ENCODE results near the gene TMEM115. TPM values are rescaled to one million over a fixed set of nuclear protein-coding genes. Genes with fewer than 3 reads are reported as not detected.

Gene TMEM115
- total and polyA plus RNA-seq, 2 of the 13 experiments (the other 11 are each of a cell fraction or from before 2014, with no cell fraction given) = 22.1 to 30.7 TPM

DNA sequence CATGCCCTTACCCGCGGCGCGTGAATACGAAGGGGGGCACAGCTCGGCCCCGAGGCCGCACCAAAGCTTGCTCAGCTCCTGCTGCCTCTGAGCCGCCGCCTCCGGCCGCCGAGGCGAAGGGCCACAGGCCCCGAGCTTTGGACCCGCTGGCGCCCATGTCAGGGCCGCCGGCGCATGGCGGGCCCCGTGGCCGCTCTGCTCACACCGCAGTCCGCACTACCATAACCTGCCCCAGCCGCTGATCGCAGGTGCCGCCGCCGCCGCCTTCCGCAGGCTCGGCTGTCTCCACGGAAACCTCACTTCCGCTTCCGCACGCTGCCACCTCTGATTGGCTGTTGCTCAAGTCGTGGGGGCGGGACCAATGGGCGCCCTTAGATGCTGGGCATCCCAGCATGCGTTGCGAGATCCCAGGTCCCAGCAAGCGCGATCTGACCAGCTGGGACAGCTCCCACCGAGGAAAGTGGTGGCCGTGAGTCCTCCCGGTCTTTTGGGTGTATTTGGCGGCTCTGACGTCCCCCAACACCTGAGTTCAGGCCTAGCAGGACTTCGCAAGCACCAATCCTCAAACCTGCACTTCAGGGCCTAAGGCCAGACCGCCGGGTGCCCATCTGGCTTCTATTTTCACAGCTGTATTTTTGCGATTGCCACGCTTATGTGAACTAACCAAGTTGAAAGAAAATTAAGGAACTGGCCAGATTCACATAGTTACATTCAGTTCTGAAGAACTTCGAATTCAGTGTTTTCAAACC lies 31.2 kb downstream of the TMEM115 start, which contains the start of gene TUSC2 (continued):
- TF ChIP-seq, protein P1, sequence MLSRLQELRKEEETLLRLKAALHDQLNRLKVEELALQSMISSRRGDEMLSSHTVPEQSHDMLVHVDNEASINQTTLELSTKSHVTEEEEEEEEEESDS (CRISPR knock-in tag; IDR thresholded peaks at IDR 0.05; ENCODE audit: borderline replicate concordance) = no peak
- TF ChIP-seq SSRP1 (CRISPR knock-in tag; IDR thresholded peaks at IDR 0.05) (no peak), ZSCAN29 (CRISPR knock-in tag; conservative IDR thresholded peaks at IDR 0.05) (no peak), NFKBIZ (CRISPR knock-in tag; IDR thresholded peaks at IDR 0.05) (0 out of 2 replicates have a peak, but pooled peaks have one; percentile 31), HDAC1 (CRISPR knock-in tag; IDR thresholded peaks at IDR 0.05) (peak; percentile 95), ZNF335 (CRISPR knock-in tag; IDR thresholded peaks at IDR 0.05) (no peak), BATF2 (CRISPR knock-in tag; IDR thresholded peaks at IDR 0.05) (no peak), KLF15 (CRISPR knock-in tag; IDR thresholded peaks at IDR 0.05; ENCODE audit: borderline replicate concordance) (no peak), IKZF4 (CRISPR knock-in tag; IDR thresholded peaks at IDR 0.05; ENCODE audit: borderline replicate concordance, low read depth, not compliant biosample characterization) (peak; percentile 60), RCOR2 (CRISPR knock-in tag; IDR thresholded peaks at IDR 0.05) (0 out of 2 replicates have a peak, but pooled peaks have one; percentile 33), ZNF770 (CRISPR knock-in tag; IDR thresholded peaks at IDR 0.05) (peak; percentile 48; the same call in 1 of the 2 replicates), PAWR (CRISPR knock-in tag; IDR thresholded peaks at IDR 0.05; ENCODE audit: borderline replicate concordance) (0 out of 2 replicates have a peak, but pooled peaks have one; percentile 40), FOXM1 (CRISPR knock-in tag; IDR thresholded peaks at IDR 0.05) (no peak), SMAD3 (CRISPR knock-in tag; IDR thresholded peaks at IDR 0.05) (peak; percentile 81), ZNF431 (CRISPR knock-in tag; IDR thresholded peaks at IDR 0.05; ENCODE audit: borderline replicate concordance, low read depth) (no peak; the same call in 1 of the 2 replicates), ZNF563 (CRISPR knock-in tag; IDR thresholded peaks at IDR 0.05) (peak; percentile 51; the same call in 1 of the 2 replicates), ELF3 (CRISPR knock-in tag; IDR thresholded peaks at IDR 0.05) (0 out of 2 replicates have a peak, but pooled peaks have one; percentile 38), NCOA1 (CRISPR knock-in tag; IDR thresholded peaks at IDR 0.05) (no peak), GATAD2A (CRISPR knock-in tag; IDR thresholded peaks at IDR 0.05) (0 out of 2 replicates have a peak, but pooled peaks have one; percentile 14), ZNF709 (CRISPR knock-in tag; IDR thresholded peaks at IDR 0.05) (no peak), ZBTB34 (CRISPR knock-in tag; IDR thresholded peaks at IDR 0.05) (no peak)
- TF ChIP-seq, protein P2, sequence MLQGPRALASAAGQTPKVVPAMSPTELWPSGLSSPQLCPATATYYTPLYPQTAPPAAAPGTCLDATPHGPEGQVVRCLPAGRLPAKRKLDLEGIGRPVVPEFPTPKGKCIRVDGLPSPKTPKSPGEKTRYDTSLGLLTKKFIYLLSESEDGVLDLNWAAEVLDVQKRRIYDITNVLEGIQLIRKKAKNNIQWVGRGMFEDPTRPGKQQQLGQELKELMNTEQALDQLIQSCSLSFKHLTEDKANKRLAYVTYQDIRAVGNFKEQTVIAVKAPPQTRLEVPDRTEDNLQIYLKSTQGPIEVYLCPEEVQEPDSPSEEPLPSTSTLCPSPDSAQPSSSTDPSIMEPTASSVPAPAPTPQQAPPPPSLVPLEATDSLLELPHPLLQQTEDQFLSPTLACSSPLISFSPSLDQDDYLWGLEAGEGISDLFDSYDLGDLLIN (CRISPR knock-in tag; IDR thresholded peaks at IDR 0.05; ENCODE audit: borderline replicate concordance) = peak; percentile 36; the same call in 1 of the 2 replicates

Measured in HepG2 (cell line).